Measurements from ENCODE around the gene ZBTB16.

ZBTB16 gene

GRCh38 chr11:114108501-114109205, 49.1 kb downstream of the ZBTB16 start:
- no peak for DNase-seq (ENCODE audit: low spot score)

GRCh38 chr11:114109206-114110090, 49.9 kb downstream of the ZBTB16 start:
- DNase-seq (ENCODE audit: low spot score), result no peak

GRCh38 chr11:114110123-114110522, 50.6 kb downstream of the ZBTB16 start:
- no peak for DNase-seq (ENCODE audit: low spot score)

GRCh38 chr11:114110952-114111947, 51.7 kb downstream of the ZBTB16 start:
- no peak for DNase-seq (ENCODE audit: low spot score)

- no peak for DNase-seq (ENCODE audit: low spot score)
These were observed 56.0 kb downstream of the ZBTB16 start for GRCh38 chr11:114115451-114115928.

GRCh38 chr11:114116357-114116756, 56.8 kb downstream of the ZBTB16 start:
- no peak for DNase-seq (ENCODE audit: low spot score)

- DNase-seq (ENCODE audit: low spot score), result no peak
These were observed 57.3 kb downstream of the ZBTB16 start for GRCh38 chr11:114116800-114117199.

- DNase-seq (ENCODE audit: low spot score), result no peak
These were observed 61.1 kb downstream of the ZBTB16 start for GRCh38 chr11:114120606-114121005.

- DNase-seq (ENCODE audit: low spot score), result no peak
These were observed 61.6 kb downstream of the ZBTB16 start for GRCh38 chr11:114121138-114121537.

GRCh38 chr11:114121804-114122504, 62.4 kb downstream of the ZBTB16 start:
- DNase-seq (ENCODE audit: low spot score), result no peak

GRCh38 chr11:114122686-114123085, 63.2 kb downstream of the ZBTB16 start:
- DNase-seq (ENCODE audit: low spot score), result no peak

GRCh38 chr11:114123692-114124330, 64.3 kb downstream of the ZBTB16 start:
- DNase-seq (ENCODE audit: low spot score), result no peak

GRCh38 chr11:114124601-114125144, 65.2 kb downstream of the ZBTB16 start:
- DNase-seq (ENCODE audit: low spot score), result no peak

- no peak for DNase-seq (ENCODE audit: low spot score)
These were observed 66.0 kb downstream of the ZBTB16 start for GRCh38 chr11:114125531-114125930.

- no peak for DNase-seq (ENCODE audit: low spot score)
These were observed 66.4 kb downstream of the ZBTB16 start for GRCh38 chr11:114125959-114126358.

- DNase-seq (ENCODE audit: low spot score), result no peak
These were observed 68.9 kb downstream of the ZBTB16 start for GRCh38 chr11:114128399-114128798.

GRCh38 chr11:114129142-114129541, 69.6 kb downstream of the ZBTB16 start:
- DNase-seq (ENCODE audit: low spot score), result no peak

GRCh38 chr11:114129699-114130098, 70.2 kb downstream of the ZBTB16 start:
- no peak for DNase-seq (ENCODE audit: low spot score)

- no peak for DNase-seq (ENCODE audit: low spot score)
These were observed 70.6 kb downstream of the ZBTB16 start for GRCh38 chr11:114130115-114130576.

- DNase-seq (ENCODE audit: low spot score), result no peak
These were observed 71.2 kb downstream of the ZBTB16 start for GRCh38 chr11:114130629-114131277.
